GM21786 (cell line): ENCODE measurements around the gene MAX.

Experiments
- ATAC-seq: cut with Tn5 transposase; IDR thresholded peaks from one replicate; pipeline ENCODE4 v1.9.1; 2021; ENCODE audit not compliant: unreplicated experiment

Gene MAX

GRCh38 chr14:65102441-65103149, at the start of gene MAX:
Gene MAX (minus strand): TSS chr14:65102517. CDS start chr14:65102339, 178 bp downstream.
- peak; percentile 86 for ATAC-seq

- no peak for ATAC-seq
These were observed 49.3 kb upstream of the MAX start for GRCh38 chr14:65151609-65151956.

- no peak for ATAC-seq
These were observed 48.7 kb upstream of the MAX start for GRCh38 chr14:65150898-65151608.

- ATAC-seq = no peak
These were observed 46.8 kb upstream of the MAX start for GRCh38 chr14:65149116-65149515.

- ATAC-seq = no peak
These were observed 41.9 kb upstream of the MAX start for GRCh38 chr14:65144170-65144569.

GRCh38 chr14:65142914-65143625, 40.8 kb upstream of the MAX start:
- ATAC-seq = no peak

GRCh38 chr14:65142429-65142828, 40.1 kb upstream of the MAX start:
- ATAC-seq = no peak

- no peak for ATAC-seq
These were observed 39.2 kb upstream of the MAX start for GRCh38 chr14:65141523-65141922.

- ATAC-seq = no peak
These were observed 35.5 kb upstream of the MAX start for GRCh38 chr14:65137648-65138307.

GRCh38 chr14:65134651-65135579, 32.6 kb upstream of the MAX start:
- no peak for ATAC-seq

- no peak for ATAC-seq
These were observed 30.5 kb upstream of the MAX start for GRCh38 chr14:65132855-65133254.

- no peak for ATAC-seq
These were observed 29.0 kb upstream of the MAX start for GRCh38 chr14:65131301-65131701.

- no peak for ATAC-seq
These were observed 25.8 kb upstream of the MAX start for GRCh38 chr14:65128096-65128495.

GRCh38 chr14:65117769-65118745, 15.7 kb upstream of the MAX start:
- ATAC-seq = no peak

GRCh38 chr14:65115615-65116014, 13.3 kb upstream of the MAX start:
- no peak for ATAC-seq

- no peak for ATAC-seq
These were observed 8.2 kb upstream of the MAX start for GRCh38 chr14:65110525-65110924.

GRCh38 chr14:65109357-65109756, 7.0 kb upstream of the MAX start:
- ATAC-seq = no peak

GRCh38 chr14:65107200-65107599, 4.9 kb upstream of the MAX start:
- ATAC-seq = no peak

- ATAC-seq = no peak
These were observed 4.4 kb upstream of the MAX start for GRCh38 chr14:65106736-65107135.
